Inflammatory macrophage treated with lipopolysaccharide for 4 hours (primary cell): ENCODE measurements around the gene ADCY9.

ENCODE experiments used
- DNase-seq: peaks from one replicate; pipeline ENCODE4 v3.0.0-alpha.2; 2020

ADCY9 gene

DNA sequence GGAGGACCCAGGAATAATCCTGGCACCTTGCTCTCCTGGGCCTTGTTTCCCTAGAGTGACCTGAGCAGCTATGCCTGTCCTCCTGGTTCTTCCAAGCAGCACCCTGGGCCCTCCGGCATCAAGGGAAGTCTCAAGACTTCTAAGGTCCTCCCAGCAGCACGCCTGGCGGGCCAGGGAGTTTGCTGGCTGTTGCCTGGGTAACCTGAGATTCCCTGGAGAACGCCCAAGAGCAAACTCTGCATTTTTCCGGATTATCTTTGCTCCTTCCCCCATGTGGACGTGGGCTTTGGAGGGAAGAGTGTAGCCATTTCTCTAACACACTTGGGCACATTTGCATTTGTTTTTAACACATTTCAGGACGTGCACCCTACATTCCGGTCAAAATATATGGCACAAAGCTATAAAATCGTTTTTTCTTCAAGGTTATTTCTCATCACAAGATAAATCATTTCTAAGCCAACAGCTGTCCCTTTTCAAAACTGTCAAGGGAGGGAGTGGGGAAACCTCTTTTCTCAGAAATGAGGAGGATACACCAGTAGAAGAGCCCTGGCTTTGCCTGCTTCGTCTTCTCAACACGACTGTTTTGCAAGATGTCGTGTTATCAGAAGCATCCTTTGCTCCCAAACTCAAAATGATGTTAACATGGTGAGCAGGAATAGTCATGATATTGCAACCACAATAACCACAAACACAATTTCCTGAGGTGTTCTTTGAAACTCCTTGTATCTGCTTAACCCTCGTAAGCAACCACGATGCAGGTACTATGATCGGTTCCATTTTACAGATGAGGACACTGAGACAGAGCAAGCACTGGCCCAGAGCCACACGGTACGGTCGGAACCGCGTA lies 116.5 kb downstream of the ADCY9 start:
- no peak for DNase-seq

DNA sequence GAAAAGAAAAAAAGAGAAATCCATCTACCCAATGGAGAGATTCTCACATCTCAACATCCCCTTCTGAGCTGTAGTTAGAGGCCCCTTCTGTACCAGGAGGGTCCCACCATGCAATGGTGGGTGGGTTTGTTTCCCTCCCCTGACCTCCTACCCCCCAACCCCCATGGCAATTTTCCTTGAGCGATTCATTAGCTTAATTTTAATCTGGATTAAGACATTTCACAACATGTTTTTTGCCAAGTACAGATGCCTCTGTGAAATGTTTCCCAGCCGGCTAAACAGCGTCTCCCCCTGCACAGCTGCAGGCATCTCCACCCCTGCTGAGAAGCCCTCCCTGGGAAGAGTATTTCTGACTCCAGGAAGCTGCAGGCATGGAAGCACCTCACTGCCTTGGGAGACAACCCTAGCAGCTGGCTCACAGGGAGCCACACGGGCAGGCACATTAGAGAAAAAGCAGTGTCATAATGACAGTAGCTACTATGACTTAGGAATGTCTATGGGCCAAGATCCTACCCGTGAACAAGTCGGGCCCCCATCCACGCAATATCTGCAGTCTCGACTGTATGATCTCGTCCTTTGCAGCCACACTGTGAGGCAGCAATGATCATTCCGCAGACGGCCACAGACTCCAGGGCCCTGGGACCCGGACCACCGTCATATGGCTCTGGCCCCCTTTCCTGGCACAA lies 117.3 kb downstream of the ADCY9 start:
- no peak for DNase-seq

DNA sequence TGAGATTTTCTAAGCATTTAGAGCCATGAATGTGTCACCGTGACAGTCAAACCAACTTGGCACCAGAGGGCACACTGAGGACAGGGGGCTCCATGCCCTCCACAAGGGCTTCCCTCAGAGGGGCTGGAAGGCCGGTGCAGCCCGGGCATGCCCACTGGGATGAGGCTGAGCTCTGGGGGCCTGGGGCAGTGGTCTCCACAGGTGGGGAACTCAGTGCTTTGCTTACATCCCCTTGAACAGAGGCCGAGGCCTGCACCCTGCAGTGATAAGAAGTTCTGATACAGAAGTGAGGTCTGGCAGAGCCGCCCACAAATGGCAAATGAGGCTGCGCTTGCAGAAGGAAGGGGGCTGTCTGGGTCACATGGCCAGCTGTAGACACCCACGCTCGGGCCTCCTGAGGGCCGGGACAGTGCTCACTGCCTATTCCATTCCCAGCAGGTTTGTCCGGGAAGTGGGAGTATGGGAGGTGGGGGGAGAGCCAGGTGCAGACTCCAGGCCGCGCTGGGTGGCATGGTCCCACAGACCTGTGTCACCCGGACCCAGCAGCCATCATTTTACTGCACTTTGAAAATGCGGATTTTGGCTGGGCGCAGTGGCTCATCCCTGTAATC lies 118.9 kb downstream of the ADCY9 start:
- no peak for DNase-seq

DNA sequence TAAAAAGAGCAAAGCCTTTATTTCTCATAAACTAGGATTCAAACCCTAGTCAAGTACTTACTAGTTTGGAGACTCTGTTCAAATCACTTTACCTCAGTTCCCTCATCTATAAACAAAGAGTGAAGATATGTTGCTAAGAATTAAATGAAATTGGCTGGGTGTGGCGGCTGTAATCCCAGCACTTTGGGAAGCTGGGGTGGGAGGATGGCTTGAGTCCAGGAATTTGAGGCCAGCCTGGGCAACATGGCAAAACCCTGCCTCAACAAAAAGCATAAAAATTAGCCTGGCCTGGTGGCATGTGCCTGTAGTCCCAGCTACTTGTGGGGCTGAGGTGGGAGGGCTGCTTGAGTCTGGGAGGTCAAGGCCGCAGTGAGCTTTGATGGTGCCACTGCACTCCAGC lies 121.2 kb downstream of the ADCY9 start:
- DNase-seq = no peak

DNA sequence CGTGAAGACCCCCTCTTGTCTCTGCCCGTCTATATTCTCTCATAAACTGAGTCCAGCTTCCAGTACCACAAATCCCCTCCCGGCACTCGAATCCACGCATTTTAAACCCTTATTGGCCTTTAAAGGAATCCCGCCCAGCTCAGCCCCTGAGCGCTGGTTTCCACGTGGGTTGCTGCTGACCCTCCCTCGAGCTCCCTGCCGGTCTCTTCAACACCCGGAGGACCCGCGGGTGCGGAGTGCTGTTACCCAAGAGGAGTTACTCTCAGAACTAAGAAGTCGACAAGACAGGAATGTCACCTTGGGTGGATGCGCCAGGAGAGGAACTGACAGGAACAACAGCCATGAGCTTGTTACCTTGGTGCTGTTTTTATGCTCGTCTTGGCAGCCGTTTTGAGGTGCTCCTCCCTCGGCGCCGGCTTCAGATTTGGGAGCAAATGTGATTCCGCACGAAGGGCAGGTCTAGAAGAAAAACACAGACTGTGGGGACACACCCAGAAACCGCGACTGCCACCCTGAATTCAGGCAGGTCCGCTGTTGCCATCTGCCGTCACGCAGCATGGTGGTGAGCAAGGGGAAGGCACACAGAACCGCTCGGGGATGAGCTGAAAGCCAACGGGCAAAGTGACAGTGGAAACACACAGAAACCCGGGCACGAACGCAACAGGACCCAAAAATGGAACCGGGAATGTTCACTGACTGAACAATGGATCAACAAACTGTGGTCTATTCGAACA lies 123.0 kb downstream of the ADCY9 start:
- no peak for DNase-seq

DNA sequence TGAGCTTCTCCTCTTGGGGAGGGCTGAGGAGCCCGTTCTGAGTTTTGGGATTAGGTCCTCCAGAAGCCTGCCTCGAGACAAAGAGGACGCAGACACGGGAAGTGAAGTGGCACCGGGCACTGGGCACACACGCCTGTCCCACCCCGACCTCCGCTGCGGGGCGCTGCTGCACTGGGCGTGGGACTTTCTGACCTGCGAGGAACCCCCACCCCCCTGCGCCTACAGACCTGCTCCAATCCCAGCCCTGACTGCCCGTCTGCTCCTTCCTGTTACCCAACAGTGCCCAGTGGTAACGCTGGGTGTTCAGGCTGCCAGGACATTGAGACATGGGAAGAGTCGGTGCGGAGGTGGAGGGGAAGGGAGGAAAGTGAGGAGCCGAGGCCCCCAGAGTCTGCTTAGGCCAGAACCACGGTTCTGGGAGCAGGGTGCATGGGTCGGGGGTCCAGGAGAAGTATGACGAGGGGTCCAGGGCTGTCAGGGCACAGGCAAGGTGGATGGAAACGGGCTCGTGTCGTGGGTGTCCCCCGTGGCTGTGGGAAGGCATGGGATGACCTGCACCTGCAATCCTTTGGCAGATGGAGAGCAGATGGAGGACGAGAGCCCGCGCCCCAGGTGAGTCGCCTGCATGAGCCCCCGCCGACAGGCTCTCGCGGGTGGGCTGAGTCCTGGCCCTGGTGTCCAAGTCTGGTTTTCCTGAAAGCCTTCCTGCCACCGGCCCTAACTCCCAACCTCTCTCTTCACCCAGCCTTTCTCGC lies 123.8 kb downstream of the ADCY9 start:
- DNase-seq = peak; percentile 33

DNA sequence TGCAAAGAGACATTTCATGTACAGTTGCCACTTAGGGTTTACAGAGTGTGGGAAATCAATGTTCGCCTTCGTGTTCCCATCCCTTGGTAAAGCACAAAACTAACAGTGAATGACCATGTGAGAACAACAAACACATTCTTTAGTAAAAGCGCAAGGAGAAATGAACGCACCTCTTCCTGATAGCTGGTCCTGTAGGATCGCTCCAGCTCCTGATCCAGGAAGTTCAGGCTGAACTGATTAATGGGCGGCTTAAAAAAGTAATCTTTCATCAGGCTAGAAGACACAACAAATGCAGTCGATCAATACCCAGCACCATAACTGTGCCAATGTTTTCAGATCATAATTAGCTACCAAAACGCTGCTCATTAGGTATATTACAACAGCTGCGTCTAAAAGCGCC lies 127.4 kb downstream of the ADCY9 start:
- no peak for DNase-seq

DNA sequence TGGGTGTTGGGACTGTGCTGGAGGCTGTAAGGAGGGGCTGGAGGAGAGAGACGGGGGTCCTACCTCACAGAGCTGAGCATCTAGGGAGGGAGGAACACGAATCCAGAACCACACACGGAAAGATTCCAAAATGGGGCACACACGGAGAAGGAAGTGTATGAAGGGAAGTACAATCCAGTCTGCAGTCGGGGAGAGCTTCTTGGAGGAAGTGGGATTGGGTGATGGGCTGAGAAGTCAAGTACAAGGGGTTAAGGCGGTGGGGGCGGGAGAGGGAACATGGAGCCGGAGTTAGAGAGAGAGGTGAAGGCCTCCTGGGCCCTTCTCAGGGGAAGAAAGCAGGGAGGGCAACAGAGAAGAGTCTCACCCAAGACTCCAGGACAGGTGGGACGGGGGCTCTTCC lies 128.2 kb downstream of the ADCY9 start:
- DNase-seq = peak; percentile 13

DNA sequence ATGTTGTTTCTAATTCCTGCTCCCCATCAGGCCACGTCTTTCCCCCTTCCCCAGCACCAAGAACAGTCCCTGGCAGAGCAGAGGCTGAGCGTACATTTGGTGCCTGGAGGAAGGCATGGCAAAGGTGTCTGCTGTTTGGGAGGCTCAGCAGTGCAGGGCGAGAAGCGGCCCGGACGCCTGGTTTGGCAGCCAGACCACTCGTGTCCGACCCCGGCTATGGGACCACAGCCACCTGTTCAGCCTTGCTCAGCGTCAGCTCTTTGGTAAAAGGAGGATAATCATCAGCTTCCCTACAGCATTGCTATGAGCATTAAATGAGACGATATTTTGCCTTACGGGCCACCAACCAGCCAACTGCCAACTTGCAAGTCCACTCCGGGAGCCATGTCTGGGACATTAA lies 129.0 kb downstream of the ADCY9 start:
- DNase-seq = no peak

DNA sequence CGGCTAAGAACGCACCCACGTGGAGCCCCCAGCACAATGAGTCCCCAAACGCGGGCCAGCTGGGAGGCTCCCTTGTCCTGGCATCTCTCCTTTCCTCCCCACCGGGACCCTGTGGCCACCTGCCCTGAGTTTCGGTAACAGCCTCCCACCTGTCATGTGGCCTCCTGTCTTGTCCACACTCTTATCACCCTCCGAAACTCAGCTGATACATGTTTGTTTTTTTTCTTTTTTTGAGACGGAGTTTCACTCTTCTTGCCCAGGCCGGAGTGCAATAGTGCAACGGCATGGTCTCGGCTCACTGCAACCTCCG lies 130.1 kb downstream of the ADCY9 start:
- DNase-seq = no peak

DNA sequence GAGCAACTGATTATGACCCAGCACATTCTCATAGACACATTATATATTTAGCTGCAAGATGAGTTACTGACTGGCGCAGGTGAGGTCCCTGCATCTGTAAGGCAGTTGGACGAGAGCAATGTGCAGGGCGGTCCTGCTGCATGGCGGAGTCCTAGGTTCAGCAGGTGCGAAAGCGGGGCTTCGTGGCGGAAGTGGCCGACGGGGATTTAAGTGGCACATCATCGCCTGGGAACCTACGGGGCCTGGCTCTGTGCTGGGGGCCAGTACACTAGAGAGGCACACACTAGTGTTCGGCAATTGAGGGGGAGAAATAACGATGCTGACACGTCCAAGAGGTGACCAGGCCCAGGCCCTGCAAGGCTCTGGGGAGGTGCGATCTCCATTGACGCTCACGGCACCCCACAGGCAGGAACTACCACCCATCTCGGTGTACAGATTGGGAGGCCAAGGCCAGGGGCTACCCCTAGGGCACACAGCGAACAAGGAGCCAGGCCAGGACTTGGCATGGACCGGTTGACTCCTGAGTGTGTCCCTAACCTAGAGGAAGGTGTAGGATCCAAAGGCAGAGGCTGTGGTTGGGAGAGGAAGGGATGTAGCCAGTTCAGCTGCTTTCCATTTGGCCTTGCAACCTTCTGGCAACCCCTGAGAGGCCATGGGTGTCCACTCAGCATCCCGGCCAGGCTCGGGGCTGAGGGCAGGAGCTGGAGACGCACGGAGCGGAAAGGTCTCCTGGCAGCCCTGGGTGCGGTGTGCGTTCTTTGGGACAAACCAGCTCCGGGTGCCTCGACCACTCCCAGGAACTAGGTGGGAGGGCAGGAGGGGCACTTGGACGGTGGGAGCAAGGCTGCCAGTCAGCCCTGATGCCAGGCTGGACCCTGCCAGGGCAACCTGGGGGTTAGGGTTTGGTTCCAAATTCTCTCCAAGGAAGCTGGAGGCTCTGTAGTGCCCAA lies 131.9 kb downstream of the ADCY9 start:
- DNase-seq = no peak

DNA sequence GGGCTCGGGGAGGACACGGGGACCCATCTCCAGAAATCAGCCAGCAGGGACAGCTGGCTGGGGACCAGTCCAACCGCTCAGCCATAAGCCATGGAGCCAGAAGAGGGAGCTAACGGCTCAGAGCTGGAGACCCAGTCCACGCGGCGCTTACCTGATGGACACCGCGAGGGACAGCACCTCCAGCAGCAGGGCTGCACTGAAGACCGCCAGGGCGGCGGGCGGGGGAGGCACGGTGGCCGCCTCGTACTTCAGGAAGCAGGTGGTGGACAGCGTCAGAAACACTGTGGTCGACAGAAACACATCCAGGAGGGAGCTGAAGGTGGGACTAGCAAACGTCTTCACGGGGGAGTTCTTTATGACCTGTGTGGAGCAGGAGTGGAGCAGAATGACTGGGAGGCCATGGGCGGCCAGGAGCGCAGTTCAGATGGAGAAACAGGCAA lies 133.1 kb downstream of the ADCY9 start:
- peak; percentile 48 for DNase-seq

DNA sequence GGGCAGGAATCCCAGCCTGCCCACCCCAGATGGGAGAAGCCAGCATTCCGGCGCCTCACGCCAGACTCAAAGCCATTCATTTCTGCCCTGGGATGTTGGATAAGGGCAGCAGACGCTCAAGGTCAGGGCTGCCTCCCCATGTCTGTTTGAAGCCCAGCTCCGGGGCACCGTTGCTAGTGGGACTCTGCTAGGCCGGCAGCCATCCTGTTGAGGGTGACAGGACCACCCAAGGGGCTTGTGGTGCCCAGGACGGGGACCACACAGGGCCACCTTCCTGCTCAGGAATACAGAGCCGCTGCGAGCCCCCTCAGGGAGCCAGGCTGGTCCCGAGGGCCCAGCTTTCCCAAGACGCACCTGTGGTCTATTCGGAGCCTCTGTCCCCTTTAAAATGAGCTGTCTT lies 134.0 kb downstream of the ADCY9 start:
- no peak for DNase-seq

DNA sequence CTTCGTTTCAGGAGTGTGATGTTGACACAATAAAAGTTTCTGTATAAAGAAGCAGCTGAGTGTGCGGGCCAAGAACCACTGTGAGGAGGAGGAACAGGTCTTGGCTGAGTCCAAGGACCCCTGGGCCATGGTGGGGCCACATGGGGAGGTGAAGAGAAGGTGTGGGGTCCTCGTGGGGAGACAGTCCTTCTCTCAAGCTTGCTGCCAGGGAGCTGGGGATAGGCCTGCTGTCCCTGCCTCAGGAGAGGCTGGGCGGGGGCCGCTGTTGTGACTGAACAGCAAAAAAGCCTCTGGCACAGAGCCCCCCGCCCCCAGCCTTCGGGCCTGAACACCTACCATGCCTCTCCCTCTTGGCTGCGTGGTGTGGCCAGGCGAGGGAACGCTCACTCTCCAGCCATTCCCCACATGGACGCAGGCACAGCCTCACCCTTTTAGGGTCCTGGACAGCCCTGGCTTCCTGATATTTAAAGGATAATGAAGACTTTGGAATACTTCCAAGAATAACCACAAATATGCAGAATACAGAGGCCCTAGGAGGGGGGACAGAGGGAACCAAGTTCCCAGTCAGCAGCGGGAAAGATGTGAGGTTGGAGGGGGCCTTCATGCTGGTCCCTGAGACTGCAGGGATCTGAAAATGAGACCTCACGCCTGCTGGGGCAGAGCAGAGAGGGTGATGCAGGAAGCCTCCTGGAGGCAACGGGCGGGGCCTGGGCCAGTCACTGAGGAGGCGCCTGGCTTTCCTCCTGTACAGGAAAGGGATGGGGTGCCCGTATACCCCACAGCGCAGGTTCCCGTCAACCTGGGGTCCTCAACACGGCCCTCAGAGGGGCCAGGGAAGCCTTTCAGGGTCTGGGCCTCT lies 135.8 kb downstream of the ADCY9 start:
- no peak for DNase-seq

DNA sequence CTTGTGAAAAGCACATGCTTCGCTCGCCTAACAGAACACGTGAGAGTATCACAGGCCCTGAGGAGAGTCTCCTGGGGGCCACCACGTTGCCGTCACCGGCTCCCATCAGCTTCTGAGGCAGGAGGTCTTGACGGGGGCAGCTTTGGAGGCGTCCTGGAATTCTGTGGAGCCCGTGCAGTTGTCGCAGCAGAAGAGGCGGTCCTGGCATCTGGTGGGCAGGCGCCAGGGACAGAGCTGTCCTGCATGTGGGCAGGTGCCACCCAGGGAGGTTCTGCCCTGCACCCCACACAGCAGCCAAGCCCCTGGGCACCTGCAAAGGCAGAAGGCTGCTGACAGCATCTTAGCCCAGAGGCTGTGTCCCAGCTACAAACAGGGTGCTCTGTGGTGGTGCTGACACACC lies 136.7 kb downstream of the ADCY9 start:
- DNase-seq = no peak

DNA sequence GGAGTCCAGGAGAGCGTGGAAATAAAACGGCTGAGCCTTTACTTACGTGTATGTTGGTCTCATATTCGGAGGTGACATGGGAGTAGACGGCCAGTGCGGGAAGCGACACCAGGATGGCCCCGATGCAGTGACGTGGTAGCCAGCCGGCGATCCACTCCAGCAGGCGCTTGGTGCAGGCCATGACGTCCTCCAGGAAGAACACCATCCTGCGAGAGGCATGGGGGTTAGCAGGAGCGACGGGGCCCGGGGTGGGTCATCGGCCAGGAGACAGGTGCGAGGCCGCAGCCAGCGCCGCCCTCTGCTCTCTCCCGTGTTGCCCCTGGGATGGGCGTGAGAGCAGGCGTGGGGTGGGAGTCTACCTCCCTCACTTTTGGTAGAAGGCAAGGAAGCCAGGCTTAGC lies 137.2 kb downstream of the ADCY9 start:
- DNase-seq = no peak

DNA sequence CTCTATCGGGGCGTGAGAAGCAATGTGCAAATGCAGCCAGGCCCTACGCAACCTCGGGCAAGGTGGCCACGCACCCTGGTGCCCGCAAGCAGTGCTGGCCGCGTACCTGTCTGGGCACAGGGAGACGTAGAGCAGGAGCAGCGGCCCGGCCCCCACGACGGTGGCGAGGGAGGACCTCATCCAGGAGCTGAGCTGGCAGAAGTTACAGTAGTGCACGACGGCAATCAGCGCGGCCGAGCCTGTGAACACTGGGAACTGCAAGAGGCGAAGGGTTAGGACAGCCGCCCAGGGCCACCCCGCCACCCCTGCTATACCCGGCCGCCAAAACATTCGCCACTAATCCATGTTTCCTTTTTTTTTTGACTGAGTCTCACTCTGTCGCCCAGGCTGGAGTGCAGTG lies 138.9 kb downstream of the ADCY9 start:
- DNase-seq = no peak

DNA sequence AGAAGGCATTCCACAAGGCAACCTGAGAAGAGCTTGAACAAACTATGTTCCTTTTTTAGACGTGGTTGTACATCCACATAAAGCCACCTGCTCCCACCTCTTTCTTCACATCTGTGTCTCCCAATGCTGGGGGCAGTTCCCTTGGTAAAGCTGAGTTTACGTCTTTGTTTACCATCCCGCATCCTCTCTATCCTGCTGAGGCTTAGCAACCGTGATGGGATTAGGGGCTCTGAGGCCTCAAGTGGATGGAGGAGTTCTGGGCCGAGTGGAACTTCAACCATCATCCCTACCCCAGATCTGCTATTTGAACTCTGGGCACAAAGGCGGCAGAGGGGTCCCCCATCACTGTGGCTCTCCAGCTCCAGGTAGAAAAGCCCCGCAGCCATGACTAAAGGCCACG lies 141.5 kb downstream of the ADCY9 start:
- no peak for DNase-seq

DNA sequence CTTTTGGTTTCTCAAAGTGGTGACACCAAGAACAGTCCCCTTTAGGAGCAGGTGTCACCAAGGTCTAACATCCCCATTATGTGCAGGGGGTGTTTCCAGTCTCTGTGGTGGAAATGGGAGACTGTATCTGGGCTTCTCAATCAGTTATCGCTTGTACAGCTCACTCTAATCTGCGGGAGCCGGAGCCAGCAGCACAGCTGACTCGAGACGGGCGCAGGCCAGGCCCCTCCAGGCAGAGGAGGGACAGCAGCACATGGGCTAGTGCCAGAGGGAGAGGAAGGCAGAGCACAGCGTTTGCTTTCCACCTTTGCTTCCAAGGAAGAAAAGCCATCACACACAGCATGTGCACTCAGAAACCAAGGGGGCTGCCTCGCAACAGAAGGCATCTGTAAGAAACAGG lies 144.5 kb downstream of the ADCY9 start:
- no peak for DNase-seq

DNA sequence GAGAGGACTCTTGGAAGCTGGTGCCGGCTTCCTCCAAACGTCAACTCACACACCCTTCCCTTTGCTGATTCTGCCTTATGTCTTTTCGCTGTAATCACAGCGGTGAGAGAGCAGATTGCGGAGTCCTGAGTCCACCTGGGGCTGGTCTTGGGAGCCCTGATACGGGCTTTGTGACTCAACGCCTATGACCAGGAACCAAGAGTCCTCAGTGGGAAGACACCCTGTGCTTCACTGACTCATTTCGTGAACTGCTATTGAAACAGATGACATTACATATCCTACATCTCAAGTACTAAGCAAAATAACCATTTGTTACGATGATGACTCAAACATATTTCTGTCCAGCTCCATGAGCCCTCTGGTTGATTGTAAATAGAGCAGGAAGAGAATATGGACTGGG lies 145.0 kb downstream of the ADCY9 start:
- DNase-seq = peak; percentile 56

DNA sequence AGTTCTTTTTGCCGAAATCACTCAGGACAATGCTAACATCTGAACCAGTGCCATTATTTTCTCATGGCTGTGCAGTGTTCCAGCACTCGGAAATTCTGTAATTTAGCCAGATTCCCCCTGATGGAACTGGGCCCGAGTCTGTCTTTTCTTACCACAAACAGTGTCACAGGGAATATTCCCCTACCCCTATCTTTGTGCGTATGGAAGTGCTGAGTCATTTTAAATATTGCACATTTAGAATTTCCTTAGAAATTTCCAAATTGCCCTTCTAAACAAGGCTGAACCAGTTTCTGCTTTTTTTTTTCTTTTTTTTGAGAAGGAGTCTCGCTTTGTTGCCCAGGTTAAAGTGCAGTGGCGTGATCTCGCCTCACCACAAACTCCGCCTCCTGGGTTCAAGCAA lies 147.7 kb downstream of the ADCY9 start:
- DNase-seq = peak; percentile 84
